Esophagus muscularis mucosa (tissue), 4 donors: ENCODE results near the gene PITPNM3. TPM values are rescaled to one million over a fixed set of nuclear protein-coding genes. Genes with fewer than 3 reads are reported as not detected.
A peak's percentile ranks its signal among the peaks of the same experiment; 100 is the strongest.

Experiments
- DNase-seq: peaks from one replicate; pipeline ENCODE4 v3.0.0-alpha.2; 2017; ENCODE audit errors: extremely low spot score
- H3K27ac ChIP-seq, 4 donors: fragments of 200-600 bp; sonication (generic); replicated peaks in 1 of 4; 1 replicate in 3 of 4; 2 replicates in 1 of 4; pipeline ENCODE4 v1.5.1; 2016 to 2019; ENCODE audit warnings: mild to moderate bottlenecking in 1 of 4
- H3K27me3 ChIP-seq, 4 donors: fragments of 200-600 bp; sonication (generic); one replicate each; pipeline versions ENCODE4 v1.5.1 to v1.6.0; 2016 to 2019
- H3K36me3 ChIP-seq, 4 donors: fragments of 200-600 bp; sonication (generic); one replicate each; pipeline ENCODE4 v1.5.1; 2016 to 2019
- H3K4me1 ChIP-seq, 4 donors: fragments of 200-600 bp; sonication (generic); one replicate each; pipeline ENCODE4 v1.5.1; 2016 to 2019
- H3K4me3 ChIP-seq, 4 donors: fragments of 200-600 bp; sonication (generic); 1 replicate in 2 of 4; 2 replicates in 2 of 4; pipeline ENCODE4 v1.5.1; 2016 to 2019; ENCODE audit warnings: mild to moderate bottlenecking in 4 of 4, moderate library complexity in 1 of 4
- H3K9me3 ChIP-seq, 4 donors: fragments of 200-600 bp; sonication (generic); 1 replicate in 3 of 4; 2 replicates in 1 of 4; pipeline ENCODE4 v1.5.1; 2016 to 2019
- CTCF ChIP-seq, 3 experiments: fragments of 200-600 bp in 2 of 3; fragments of 450-650 bp in 1 of 3; sonication (generic) in 2 of 3; IDR thresholded peaks; one replicate each; pipeline ENCODE4 v1.5.1; 2017 to 2019; ENCODE audit warnings: antibody characterized with exemption in 3 of 3, mild to moderate bottlenecking in 2 of 3, moderate library complexity in 1 of 3
- EP300 ChIP-seq: sonication (generic); formaldehyde crosslinking; IDR thresholded peaks from one replicate; pipeline ENCODE4 v1.6.1; 2017; ENCODE audit warnings: antibody characterized with exemption
- POLR2A ChIP-seq: fragments of 450-650 bp; IDR thresholded peaks from one replicate; pipeline ENCODE4 v1.6.1; 2017; ENCODE audit warnings: antibody characterized with exemption, moderate library complexity, mild to moderate bottlenecking, low read depth
- POLR2AphosphoS5 ChIP-seq, 2 donors: sonication (generic); formaldehyde crosslinking; IDR thresholded peaks; one replicate each; pipeline ENCODE4 v1.6.1; 2017; ENCODE audit warnings: antibody characterized with exemption in 2 of 2
- WGBS: methylation state at CpG from one replicate; pipeline ENCODE4 v1.1.5; 2018; 5-methylcytosine and 5-hydroxymethylcytosine counted together
- intact Hi-C: fragments of 100-400 bp; cut with DNase I; formaldehyde crosslinking; loops from one replicate; pipeline ENCODE4 v1.15.1; 2023
- total RNA-seq, 4 donors: library from RNA; depleted of rRNA; stranded (reverse); fragments of >200 nt; gene quantifications; one replicate each; pipeline versions ENCODE4 v1.1.0 to v1.2.1, GENCODE V29; 2016

PITPNM3 gene
- total RNA-seq, 4 donors from 2014 or later = 46.5 to 93.2 (median 68.9) TPM

GRCh38 chr17:6534846-6535514, 21.4 kb downstream of the PITPNM3 start:
- no peaks in the 10 kb centered on the region for H3K27me3 ChIP-seq
- no peak for TF ChIP-seq POLR2A
- no peak for TF ChIP-seq EP300
- no peaks in the 10 kb centered on the region for H3K9me3 ChIP-seq
- DNase-seq = no peak
- peaks cover 0 to 64% (median 64%) of the 10 kb centered on the region in 4 donors for H3K4me1 ChIP-seq
- peaks cover 0 to 11% (median 3%) of the 10 kb centered on the region in 4 donors for H3K36me3 ChIP-seq
- H3K27ac ChIP-seq = peak overlapping the region; percentile 45 to 80 (median 60)
- no peak overlapping the region for H3K4me3 ChIP-seq
- intact Hi-C loops = no loop called here
- WGBS = 83% methylated on average over 3 of the region's 3 CpGs

GRCh38 chr17:6532441-6532885, 23.9 kb downstream of the PITPNM3 start:
- intact Hi-C loops = no loop called here
- WGBS = 46% methylated on average over 5 of the region's 5 CpGs
- TF ChIP-seq EP300 (peak; percentile 81), POLR2AphosphoS5 (IDR thresholded peaks at IDR 0.05) (peak; percentile 73 to 76), POLR2A (no peak)
- no peak overlapping the region for H3K4me3 ChIP-seq
- no peaks in the 10 kb centered on the region for H3K27me3 ChIP-seq
- H3K9me3 ChIP-seq = no peaks in the 10 kb centered on the region
- peaks cover 0 to 73% (median 72%) of the 10 kb centered on the region in 4 donors for H3K4me1 ChIP-seq
- no peak for DNase-seq
- peaks cover 0 to 5% (median 2%) of the 10 kb centered on the region in 4 donors for H3K36me3 ChIP-seq
- H3K27ac ChIP-seq = peak overlapping the region; percentile 70 to 81 (median 75)

DNA sequence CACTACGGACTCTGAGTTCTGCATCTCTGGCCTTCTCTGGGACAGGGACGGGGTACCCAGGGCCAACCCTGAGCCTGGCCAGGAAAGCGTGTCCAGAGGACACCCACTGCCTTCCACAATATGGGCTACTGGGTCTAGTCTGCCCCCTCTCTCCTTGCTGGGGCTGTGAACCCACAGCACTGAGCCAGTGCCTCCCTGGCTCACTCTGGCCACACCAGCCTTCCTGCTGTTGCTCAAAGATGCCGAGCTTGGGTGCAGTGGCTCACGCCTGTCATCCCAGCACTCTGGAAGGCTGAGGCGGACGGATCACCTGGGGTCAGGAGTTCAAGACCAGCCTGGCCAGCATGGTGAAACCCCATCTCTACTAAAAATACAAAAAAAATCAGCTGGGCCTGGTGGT, 24.8 kb downstream of the PITPNM3 start:
- peaks cover 0 to 69% (median 67%) of the 10 kb centered on the region in 4 donors for H3K4me1 ChIP-seq
- intact Hi-C loops = no loop called here

GRCh38 chr17:6530324-6530920, 25.9 kb downstream of the PITPNM3 start:
- 93% methylated on average over 5 of the region's 5 CpGs for WGBS
- TF ChIP-seq CTCF (IDR thresholded peaks at IDR 0.05) (no peak), EP300 (no peak), POLR2AphosphoS5 (IDR thresholded peaks at IDR 0.05) (no peak), POLR2A (no peak)
- H3K27ac ChIP-seq = peak overlapping the region in 3 of 4 donors; percentile 6 to 80 (median 53)

More for the DNA sequence above, 24.8 kb downstream of the PITPNM3 start:
- Histone ChIP-seq H3K4me3 (no peak overlapping the region), H3K36me3 (peaks cover 0 to 5% (median 0%) of the 10 kb centered on the region in 4 donors), H3K9me3 (no peaks in the 10 kb centered on the region), H3K27me3 (no peaks in the 10 kb centered on the region), H3K27ac (peak overlapping the region; percentile 53 to 81 (median 75))
- TF ChIP-seq POLR2A (no peak), EP300 (no peak), CTCF (IDR thresholded peaks at IDR 0.05) (no peak), POLR2AphosphoS5 (IDR thresholded peaks at IDR 0.05) (no peak)
- DNase-seq = no peak
- 75% methylated on average over 7 of the region's 7 CpGs for WGBS

DNA sequence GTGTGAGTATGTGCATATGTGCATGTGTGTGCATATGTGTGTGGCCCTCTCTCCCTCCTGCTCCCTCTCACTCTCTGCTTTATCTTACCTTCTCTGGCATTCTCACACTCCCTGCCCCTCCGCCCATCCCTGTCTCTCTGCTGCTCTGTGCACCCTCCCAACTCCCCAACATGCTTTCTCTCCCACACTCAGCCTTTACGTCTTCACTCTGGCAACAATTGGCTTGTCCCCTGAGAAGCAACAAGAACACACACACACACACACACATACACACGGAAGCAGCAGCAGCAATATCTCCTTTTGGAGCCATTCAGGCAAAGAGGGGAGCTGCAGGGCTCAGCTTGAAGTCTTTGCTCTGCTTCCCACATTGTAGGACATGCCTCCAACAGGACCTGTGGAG, 27.8 kb downstream of the PITPNM3 start:
- 56% methylated on average over 3 of the region's 3 CpGs for WGBS
- no peak for TF ChIP-seq EP300
- TF ChIP-seq CTCF (IDR thresholded peaks at IDR 0.05) = no peak
- TF ChIP-seq POLR2A = no peak
- no peak for TF ChIP-seq POLR2AphosphoS5 (IDR thresholded peaks at IDR 0.05)
- no peaks in the 10 kb centered on the region for H3K9me3 ChIP-seq
- no peak for DNase-seq
- peak overlapping the region in 1 of 4 donors; percentile 80 for H3K27ac ChIP-seq
- H3K4me3 ChIP-seq = no peak overlapping the region
- H3K27me3 ChIP-seq = no peaks in the 10 kb centered on the region
- peaks cover 0 to 46% (median 42%) of the 10 kb centered on the region in 4 donors for H3K4me1 ChIP-seq
- H3K36me3 ChIP-seq = peaks cover 0 to 16% (median 2%) of the 10 kb centered on the region in 4 donors
- intact Hi-C loops = no loop called here

More at GRCh38 chr17:6530324-6530920, 25.9 kb downstream of the PITPNM3 start:
- intact Hi-C loops = no loop called here
- no peak for DNase-seq
- H3K27me3 ChIP-seq = no peaks in the 10 kb centered on the region
- no peaks in the 10 kb centered on the region for H3K9me3 ChIP-seq
- H3K4me3 ChIP-seq = no peak overlapping the region
- H3K4me1 ChIP-seq = peaks cover 0 to 57% (median 55%) of the 10 kb centered on the region in 4 donors
- peaks cover 0 to 8% (median 2%) of the 10 kb centered on the region in 4 donors for H3K36me3 ChIP-seq
